NCI-H1930 (cell line): Measurements from ENCODE around the gene CNTNAP3.
"Not testable (repeated sequence)": the region's sequence is repeated elsewhere in the genome, so short reads cannot be mapped to it uniquely, and the experiment has no call there.

Experiments
- DNase-seq, 2 experiments: peaks; one replicate each; lab custom pipeline; 2025; lab: John Stamatoyannopoulos, UW

CNTNAP3 gene

DNA sequence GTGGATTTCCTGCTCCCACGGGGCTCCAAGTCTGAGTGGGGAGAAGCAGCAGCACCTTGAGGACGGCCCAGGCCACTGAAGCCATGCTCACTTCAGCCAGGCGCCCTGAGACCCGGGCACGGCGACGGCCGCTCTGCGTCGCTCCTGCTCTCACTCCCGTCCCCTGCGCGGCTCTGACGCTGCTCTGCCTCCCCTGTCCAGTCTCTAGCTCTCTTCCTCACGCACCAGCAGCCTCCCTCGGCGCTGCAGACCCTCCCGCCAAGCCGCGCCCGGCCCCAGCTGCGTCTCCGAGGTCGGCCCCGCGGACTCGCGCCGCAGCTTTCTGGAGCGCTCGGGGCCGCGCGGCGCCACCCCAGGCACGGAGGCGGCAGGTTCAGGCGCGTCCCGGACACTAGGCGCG is at the start of gene CNTNAP3:
Gene CNTNAP3, minus strand, starts transcription at position 188 of the 400 bp plus-strand sequence. Its CDS starts 103 bp downstream, at position 85.
- not testable (repeated sequence) for DNase-seq

DNA sequence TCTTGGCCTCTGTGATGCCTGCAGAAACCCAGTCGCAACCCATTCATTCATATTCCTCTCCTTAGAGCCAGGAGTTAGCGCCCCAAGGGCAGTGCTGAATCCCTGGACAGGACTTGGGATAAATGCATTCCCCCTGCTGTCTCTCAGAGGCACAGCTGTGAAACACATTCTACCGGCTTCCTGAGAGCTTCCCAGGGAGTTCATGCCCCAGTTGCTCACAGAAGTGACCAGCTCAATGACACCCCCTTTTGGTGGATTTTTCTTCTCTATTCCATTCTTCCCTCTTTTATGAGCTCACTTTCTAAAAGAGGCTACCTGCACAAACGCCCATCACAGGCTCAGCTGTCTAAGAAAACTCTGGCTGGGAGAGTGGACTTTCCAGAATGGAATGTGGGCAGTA is 8.0 kb downstream of the CNTNAP3 start:
- DNase-seq = not testable (repeated sequence)

GRCh38 chr9:39242513-39242912 is 45.5 kb downstream of the CNTNAP3 start:
- DNase-seq = not testable (repeated sequence)

DNA sequence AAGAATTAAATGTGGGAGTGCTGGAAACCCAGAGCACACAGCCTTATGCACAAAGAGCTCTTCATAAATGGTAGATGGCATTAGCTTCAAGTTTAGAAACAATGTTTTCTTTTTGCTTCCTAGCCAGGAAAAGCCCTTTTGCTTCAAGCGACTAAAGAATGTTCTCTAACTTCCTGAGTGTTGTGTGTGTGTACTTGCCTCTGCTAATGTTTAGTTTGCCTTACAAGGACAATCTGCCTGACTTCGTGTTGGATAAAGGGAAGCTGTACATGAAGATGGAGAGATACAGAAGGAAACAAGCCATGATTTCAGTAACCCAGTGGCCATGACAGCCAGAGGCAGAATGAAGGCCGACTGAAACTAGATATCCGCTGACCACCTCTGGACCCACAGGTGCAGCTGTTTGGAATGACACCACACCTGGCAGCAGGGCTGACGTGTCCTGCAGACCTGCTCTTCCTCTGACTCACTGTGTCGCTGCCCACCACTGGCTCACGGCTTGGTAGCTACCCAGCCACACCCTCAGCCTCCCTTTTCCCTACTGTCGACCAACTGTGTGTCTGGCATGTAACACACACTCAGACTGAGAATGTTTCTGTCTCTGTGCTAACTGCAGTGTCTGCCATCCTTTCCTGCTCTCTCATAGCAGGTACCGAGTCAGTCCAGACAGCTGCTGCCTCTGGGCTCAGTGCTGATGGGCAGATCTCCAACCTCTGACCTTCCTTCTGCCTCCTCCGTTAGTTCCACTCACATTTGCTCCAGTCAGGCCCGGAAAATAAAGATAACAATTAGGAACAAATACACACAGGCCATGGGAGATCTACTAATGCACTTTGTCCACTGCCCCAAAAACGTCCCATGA is 55.6 kb downstream of the CNTNAP3 start:
- not testable (repeated sequence) for DNase-seq

GRCh38 chr9:39215976-39216375 is 72.0 kb downstream of the CNTNAP3 start:
- not testable (repeated sequence) for DNase-seq

- DNase-seq = not testable (repeated sequence)
Observed at GRCh38 chr9:39209773-39210172, 78.2 kb downstream of the CNTNAP3 start.

DNA sequence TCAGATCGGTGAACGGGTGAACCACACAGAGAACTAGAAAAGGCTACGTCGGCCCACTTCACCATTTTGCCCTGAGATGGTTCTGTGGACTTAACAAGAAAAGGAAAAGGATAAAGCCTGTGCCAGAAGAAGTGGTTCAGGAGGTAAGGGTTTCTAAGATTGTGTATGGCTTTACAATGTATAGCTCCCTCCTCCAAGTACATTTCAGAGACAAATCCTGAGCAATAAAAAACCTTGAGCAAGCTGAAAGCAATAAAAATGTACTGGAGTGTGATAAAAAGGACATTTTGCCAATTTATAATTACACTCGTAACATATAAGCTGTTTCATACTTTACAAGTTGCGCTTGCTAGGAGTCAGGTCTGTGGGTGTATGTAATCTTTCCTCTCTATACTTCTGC is 81.3 kb downstream of the CNTNAP3 start:
- DNase-seq = not testable (repeated sequence)

- not testable (repeated sequence) for DNase-seq
Observed at GRCh38 chr9:39205842-39206241, 82.1 kb downstream of the CNTNAP3 start.

- DNase-seq = not testable (repeated sequence)
Observed at GRCh38 chr9:39200412-39200811, 87.6 kb downstream of the CNTNAP3 start.

GRCh38 chr9:39198000-39198709 is 89.8 kb downstream of the CNTNAP3 start:
- DNase-seq = not testable (repeated sequence)

GRCh38 chr9:39171370-39171769 is 116.6 kb downstream of the CNTNAP3 start:
- not testable (repeated sequence) for DNase-seq

DNA sequence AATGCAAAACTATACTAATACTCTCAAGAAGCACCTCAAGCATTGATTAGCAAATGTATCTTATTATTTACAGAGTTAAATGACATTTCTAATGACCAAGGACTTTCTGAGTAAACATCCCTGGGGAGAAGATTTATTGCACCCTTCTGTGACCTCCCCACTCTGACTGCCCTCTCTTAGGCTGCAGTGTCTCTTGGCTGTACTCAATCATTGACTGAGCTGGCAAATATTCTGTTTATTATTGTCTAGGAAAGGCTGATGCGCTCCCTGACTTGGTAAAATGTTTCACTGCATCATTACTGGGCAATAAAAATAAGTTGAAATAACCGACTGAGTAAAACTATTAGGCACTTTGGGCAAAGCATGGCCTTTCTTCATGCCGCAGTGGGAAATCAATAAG is 130.3 kb downstream of the CNTNAP3 start:
- not testable (repeated sequence) for DNase-seq

DNA sequence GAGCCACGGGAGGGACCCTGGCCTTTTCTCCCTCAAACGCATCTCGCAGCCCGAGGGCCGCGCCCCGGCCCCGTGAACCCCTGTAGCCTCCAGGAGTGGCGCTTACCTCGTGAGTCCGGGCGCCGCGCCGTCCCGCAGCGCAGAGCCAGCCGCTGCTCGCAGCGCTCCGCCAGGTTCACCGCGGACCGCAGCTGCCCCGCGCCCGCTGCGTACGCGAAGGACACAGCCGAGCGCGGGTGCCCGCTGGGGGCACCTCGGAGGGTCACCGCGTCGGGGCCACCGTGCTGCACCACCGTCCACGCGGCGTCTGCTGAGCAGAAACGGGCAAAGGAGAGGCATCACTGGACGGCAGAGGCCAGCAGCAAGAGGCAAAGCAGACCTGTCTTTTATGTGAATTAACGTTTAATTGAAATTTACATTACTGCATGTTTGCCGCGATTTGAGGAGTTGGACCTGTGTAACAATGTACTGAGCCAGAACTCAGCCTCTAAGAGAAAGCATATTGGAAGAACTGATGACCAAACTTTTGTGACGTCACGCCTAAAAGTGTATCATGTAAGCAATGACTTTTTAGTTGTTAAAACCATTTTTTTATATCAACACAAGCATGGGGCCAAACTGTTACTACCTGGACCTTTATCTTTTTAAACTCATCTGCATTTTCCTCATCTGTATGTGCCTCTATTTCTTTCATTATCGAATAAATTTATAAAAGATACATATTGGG is 155.0 kb downstream of the CNTNAP3 start:
- not testable (repeated sequence) for DNase-seq

DNA sequence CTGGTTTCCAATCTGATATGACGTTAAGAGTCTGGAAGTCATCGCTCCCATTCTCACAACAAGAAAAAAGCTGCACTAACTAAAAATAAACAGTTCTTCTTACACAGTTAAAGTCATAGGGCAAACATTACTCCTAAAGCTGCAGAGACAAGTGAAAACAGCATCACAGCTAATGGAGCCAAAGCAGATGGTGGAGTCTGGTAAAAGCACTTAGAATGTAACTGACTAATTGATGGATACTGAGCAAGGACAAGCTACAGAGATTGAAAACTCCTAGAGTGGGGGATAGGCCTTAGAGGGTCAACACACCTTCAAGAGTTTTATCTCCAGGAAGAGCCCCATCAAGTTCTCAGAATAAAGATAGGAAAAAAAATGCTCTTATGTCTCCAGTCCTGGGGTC is 166.6 kb downstream of the CNTNAP3 start:
- DNase-seq = not testable (repeated sequence)

- not testable (repeated sequence) for DNase-seq
Observed at GRCh38 chr9:39111746-39112145, 176.2 kb downstream of the CNTNAP3 start.

DNA sequence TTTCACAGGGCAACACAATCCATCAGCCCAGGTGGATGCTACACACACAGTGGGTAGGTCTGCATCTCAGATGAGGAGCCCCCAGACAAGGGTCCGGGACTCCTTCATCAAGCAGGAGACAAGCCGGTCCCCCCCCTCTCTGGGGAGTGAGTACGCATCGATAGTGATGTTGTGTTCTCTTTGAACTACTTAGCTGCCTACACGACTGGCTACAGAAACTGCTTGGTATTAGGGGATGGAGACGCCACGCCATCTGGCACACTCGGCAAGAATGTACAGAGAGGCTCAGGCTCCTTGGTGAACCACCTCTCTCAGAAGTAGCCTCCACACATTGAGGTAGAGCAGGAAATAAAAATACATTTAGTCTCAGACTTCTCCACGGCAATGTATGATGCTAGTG is 179.8 kb downstream of the CNTNAP3 start:
- DNase-seq = no peak

GRCh38 chr9:39097208-39097607 is 190.8 kb downstream of the CNTNAP3 start:
- DNase-seq = not testable (repeated sequence)

GRCh38 chr9:39085311-39085710 is 202.7 kb downstream of the CNTNAP3 start:
- DNase-seq = not testable (repeated sequence)

DNA sequence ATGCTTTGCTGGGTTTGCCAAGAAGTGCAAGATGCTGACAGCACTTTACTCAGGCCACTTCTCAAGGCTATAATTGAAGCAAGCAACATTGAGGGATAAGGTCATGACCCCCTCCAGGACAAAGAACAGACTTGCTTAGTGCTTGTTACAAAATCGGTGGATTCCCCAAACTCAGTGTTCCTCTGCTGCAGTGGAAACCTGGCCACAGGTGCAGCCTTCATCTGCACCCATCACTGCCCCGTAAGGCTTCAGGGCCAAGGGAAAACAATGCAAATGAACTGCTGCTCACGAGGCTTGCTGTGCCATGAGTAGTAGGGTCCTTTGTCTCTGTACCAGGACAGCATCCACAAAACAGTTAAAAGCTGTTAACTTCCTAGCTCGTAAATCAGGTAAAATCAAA is 205.4 kb downstream of the CNTNAP3 start:
- not testable (repeated sequence) for DNase-seq

GRCh38 chr9:39080081-39080480 is 207.9 kb downstream of the CNTNAP3 start:
- DNase-seq = not testable (repeated sequence)

DNA sequence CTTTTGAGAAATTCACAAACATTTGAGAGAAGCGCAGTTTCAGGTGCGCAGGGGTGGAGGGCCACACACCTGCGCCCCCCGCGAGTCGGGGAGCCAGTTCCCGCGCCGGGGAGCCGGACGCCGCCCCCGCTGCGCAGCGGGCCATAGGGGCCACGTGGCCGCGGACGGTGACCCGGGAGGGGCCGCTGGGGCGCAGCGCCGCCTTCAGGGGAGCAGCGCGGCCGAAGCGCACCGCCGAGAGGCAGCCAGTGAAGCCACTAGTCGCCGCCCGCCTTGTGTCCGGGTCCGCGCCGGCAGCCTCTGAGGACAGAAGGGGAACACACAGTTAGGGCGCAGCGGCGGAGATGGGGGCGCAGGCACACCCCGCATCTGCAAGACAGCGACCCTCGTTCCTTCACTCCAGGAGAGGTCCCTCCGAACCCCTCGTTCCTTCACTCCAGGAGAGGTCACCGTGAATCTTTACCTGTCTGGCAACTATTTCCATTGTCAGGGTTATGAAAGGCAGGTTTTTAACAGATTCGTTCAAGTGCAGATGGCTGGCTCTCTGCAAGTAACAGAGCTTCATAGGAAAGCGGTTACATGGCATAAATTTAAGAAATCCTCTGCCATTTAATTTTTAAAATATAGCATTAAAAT is 209.2 kb downstream of the CNTNAP3 start:
- DNase-seq = not testable (repeated sequence)

DNA sequence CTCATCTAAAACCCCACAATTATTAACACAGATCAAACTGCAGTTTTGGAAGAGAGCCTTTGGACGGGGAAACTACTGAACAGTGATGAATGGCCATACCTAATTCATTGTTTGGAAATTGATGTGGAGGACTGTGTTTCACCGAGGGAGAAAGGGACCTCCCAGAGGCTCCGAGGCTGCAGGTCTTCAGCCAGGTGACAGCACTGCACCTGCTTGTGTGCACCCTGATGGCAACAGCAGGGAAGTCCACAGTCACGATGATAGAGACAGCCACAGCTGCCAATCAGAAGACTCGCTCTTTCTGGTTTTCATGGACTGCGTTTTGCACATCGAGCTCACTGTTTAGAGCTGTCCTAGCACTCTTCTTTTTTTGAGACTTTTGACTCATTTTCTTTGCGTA is 214.4 kb downstream of the CNTNAP3 start:
- not testable (repeated sequence) for DNase-seq
